Natural killer cell (primary cell): ENCODE data around the gene MVP. TPM values are rescaled to one million over a fixed set of nuclear protein-coding genes. Genes with fewer than 3 reads are reported as not detected.

Experiments
- ATAC-seq, 3 donors: fragments of 150-1000 bp in 2 of 3; fragments of 200-7000 bp in 1 of 3; cut with Tn5 transposase; 1 replicate in 1 of 3; 2 replicates in 2 of 3; pipeline ENCODE4 v1.10.0; 2021; ENCODE audit warnings: mild to moderate bottlenecking in 2 of 3, moderate library complexity in 2 of 3
- DNase-seq, 2 donors: peaks; one replicate each; pipeline versions ENCODE4 v3.0.0 to v3.0.0-alpha.2; 2013 to 2021; ENCODE audit warnings: mixed read lengths in 1 of 2
- H3K27ac ChIP-seq: one replicate; pipeline ENCODE4 v1.5.1; 2013; ENCODE audit warnings: mild to moderate bottlenecking, low read length
- H3K27me3 ChIP-seq: one replicate; pipeline ENCODE4 v1.6.1; 2013; ENCODE audit warnings: low read length; ENCODE audit not compliant: control insufficient read depth, insufficient read depth
- H3K36me3 ChIP-seq: one replicate; pipeline ENCODE4 v1.6.1; 2013; ENCODE audit warnings: low read length; ENCODE audit not compliant: control insufficient read depth, insufficient read depth
- H3K4me1 ChIP-seq: one replicate; pipeline ENCODE4 v1.6.1; 2013; ENCODE audit warnings: low read length; ENCODE audit not compliant: control insufficient read depth, insufficient read depth
- H3K4me3 ChIP-seq: one replicate; pipeline ENCODE4 v1.5.1; 2013; ENCODE audit warnings: low read length
- H3K9me3 ChIP-seq: one replicate; pipeline ENCODE4 v1.6.1; 2013; ENCODE audit warnings: low read length; ENCODE audit not compliant: control insufficient read depth, insufficient read depth
- H3K27ac Mint-ChIP-seq, 2 donors: one replicate each; pipeline ENCODE4 v1.8.0; 2022; ENCODE audit warnings: mild to moderate bottlenecking in 2 of 2, mixed read lengths in 2 of 2, moderate library complexity in 1 of 2
- H3K27me3 Mint-ChIP-seq, 2 donors: one replicate each; pipeline ENCODE4 v1.8.0; 2022; ENCODE audit warnings: low read depth in 2 of 2, mixed read lengths in 2 of 2
- H3K36me3 Mint-ChIP-seq: one replicate; pipeline ENCODE4 v1.8.0; 2022; ENCODE audit warnings: mixed read lengths
- H3K4me1 Mint-ChIP-seq, 2 donors: one replicate each; pipeline ENCODE4 v1.8.0; 2022; ENCODE audit warnings: mixed read lengths in 2 of 2
- H3K4me3 Mint-ChIP-seq: one replicate; pipeline ENCODE4 v1.8.0; 2022; ENCODE audit warnings: mild to moderate bottlenecking, moderate library complexity, mixed read lengths
- H3K9me3 Mint-ChIP-seq, 2 donors: one replicate each; pipeline ENCODE4 v1.8.0; 2022; ENCODE audit warnings: mixed read lengths in 2 of 2
- CTCF ChIP-seq: fragments of 200-600 bp; IDR thresholded peaks from one replicate; pipeline ENCODE4 v1.8.0; 2022; ENCODE audit warnings: antibody characterized with exemption
- whole genome bisulfite sequencing: methylation state at CpG from one replicate; pipeline ENCODE4 v1.1.7; 2013; ENCODE audit warnings: missing lambda C conversion rate; ENCODE audit not compliant: insufficient coverage; 5-methylcytosine and 5-hydroxymethylcytosine counted together
- intact Hi-C: fragments of 100-400 bp; cut with micrococcal nuclease; formaldehyde crosslinking; loops from one replicate; pipeline ENCODE4 v1.14.2; 2022
- total RNA-seq, 4 donors: library from RNA; stranded (reverse); fragments of 120-200 nt in 1 of 4; gene quantifications; one replicate each; pipeline versions ENCODE4 v1.2.3 to v1.2.4, GENCODE V29; 2013 to 2022

The MVP gene
- total RNA-seq, 3 donors from 2014 or later (not counting 1 experiment from before 2014, with no cell fraction given) = 154 to 168 (median 163) TPM

- Histone ChIP-seq H3K27me3 (peaks cover 8% of the 10 kb centered on the region), H3K36me3 (no peaks in the 10 kb centered on the region), H3K4me1 (peaks cover 10% of the 10 kb centered on the region), H3K4me3 (no peak overlapping the region), H3K9me3 (no peaks in the 10 kb centered on the region), H3K27ac (no peak overlapping the region)
- DNase-seq = no peak
- H3K36me3 Mint-ChIP-seq = no peaks in the 10 kb centered on the region
- intact Hi-C loops = no loop called here
- no peak for TF ChIP-seq CTCF
- H3K9me3 Mint-ChIP-seq = no peaks in the 10 kb centered on the region
- peaks cover 0 to 11% of the 10 kb centered on the region in 2 donors for H3K4me1 Mint-ChIP-seq
- WGBS = 95% methylated on average over 16 of the region's 16 CpGs
- H3K27me3 Mint-ChIP-seq = peaks cover 7 to 11% of the 10 kb centered on the region in 2 donors
- no peak overlapping the region for H3K27ac Mint-ChIP-seq
- ATAC-seq = no peak
- H3K4me3 Mint-ChIP-seq = no peak overlapping the region
Measured at GRCh38 chr16:29871822-29872546, 51.7 kb downstream of the MVP start.

GRCh38 chr16:29873319-29873718, 53.1 kb downstream of the MVP start:
- ATAC-seq (peak in 1 of 3 donors; percentile 15), DNase-seq (no peak)
- Mint-ChIP-seq H3K27me3 (peaks cover 18% of the 10 kb centered on the region in 2 donors), H3K27ac (no peak overlapping the region), H3K9me3 (no peaks in the 10 kb centered on the region), H3K36me3 (no peaks in the 10 kb centered on the region), H3K4me1 (peaks cover 7 to 24% of the 10 kb centered on the region in 2 donors), H3K4me3 (no peak overlapping the region)
- Histone ChIP-seq H3K36me3 (no peaks in the 10 kb centered on the region), H3K4me3 (no peak overlapping the region), H3K27me3 (peaks cover 20% of the 10 kb centered on the region), H3K27ac (no peak overlapping the region), H3K4me1 (peaks cover 18% of the 10 kb centered on the region), H3K9me3 (no peaks in the 10 kb centered on the region)
- no peak for TF ChIP-seq CTCF
- 95% methylated on average over 26 of the region's 26 CpGs for WGBS
- intact Hi-C loops = no loop called here

- peaks cover 20% of the 10 kb centered on the region for H3K27me3 ChIP-seq
- intact Hi-C loops = no loop called here
- Mint-ChIP-seq H3K4me3 (no peak overlapping the region), H3K36me3 (no peaks in the 10 kb centered on the region), H3K4me1 (peaks cover 7 to 24% of the 10 kb centered on the region in 2 donors), H3K9me3 (no peaks in the 10 kb centered on the region), H3K27ac (no peak overlapping the region), H3K27me3 (peaks cover 18% of the 10 kb centered on the region in 2 donors)
- no peak overlapping the region for H3K4me3 ChIP-seq
- H3K36me3 ChIP-seq = no peaks in the 10 kb centered on the region
- no peak overlapping the region for H3K27ac ChIP-seq
- H3K4me1 ChIP-seq = peaks cover 18% of the 10 kb centered on the region
- TF ChIP-seq CTCF = no peak
- 99% methylated on average over 6 of the region's 6 CpGs for WGBS
- no peaks in the 10 kb centered on the region for H3K9me3 ChIP-seq
- ATAC-seq (no peak), DNase-seq (no peak)
Measured at GRCh38 chr16:29875206-29875605, 54.9 kb downstream of the MVP start.

- no peak overlapping the region for H3K27ac Mint-ChIP-seq
- no peak for TF ChIP-seq CTCF
- 25% methylated on average over 18 of the region's 18 CpGs for WGBS
- H3K36me3 ChIP-seq = no peaks in the 10 kb centered on the region
- no peak for ATAC-seq
- H3K27me3 Mint-ChIP-seq = peaks cover 18% of the 10 kb centered on the region in 2 donors
- H3K9me3 ChIP-seq = no peaks in the 10 kb centered on the region
- H3K27ac ChIP-seq = no peak overlapping the region
- no peaks in the 10 kb centered on the region for H3K9me3 Mint-ChIP-seq
- DNase-seq = no peak
- peaks cover 20% of the 10 kb centered on the region for H3K27me3 ChIP-seq
- peaks cover 18% of the 10 kb centered on the region for H3K4me1 ChIP-seq
- H3K36me3 Mint-ChIP-seq = no peaks in the 10 kb centered on the region
- H3K4me3 Mint-ChIP-seq = peak overlapping the region; percentile 69
- intact Hi-C loops = no loop called here
- no peak overlapping the region for H3K4me3 ChIP-seq
- H3K4me1 Mint-ChIP-seq = peaks cover 7 to 24% of the 10 kb centered on the region in 2 donors
Measured at GRCh38 chr16:29876217-29876593, 55.9 kb downstream of the MVP start.
